CD4-positive, alpha-beta T cell treated with Interleukin-10 for 1 hour (primary cell): ENCODE results near the gene CDH22.

Experiments
- DNase-seq: peaks from one replicate; pipeline ENCODE4 v3.0.0-alpha.2; 2020

CDH22 gene, protein sequence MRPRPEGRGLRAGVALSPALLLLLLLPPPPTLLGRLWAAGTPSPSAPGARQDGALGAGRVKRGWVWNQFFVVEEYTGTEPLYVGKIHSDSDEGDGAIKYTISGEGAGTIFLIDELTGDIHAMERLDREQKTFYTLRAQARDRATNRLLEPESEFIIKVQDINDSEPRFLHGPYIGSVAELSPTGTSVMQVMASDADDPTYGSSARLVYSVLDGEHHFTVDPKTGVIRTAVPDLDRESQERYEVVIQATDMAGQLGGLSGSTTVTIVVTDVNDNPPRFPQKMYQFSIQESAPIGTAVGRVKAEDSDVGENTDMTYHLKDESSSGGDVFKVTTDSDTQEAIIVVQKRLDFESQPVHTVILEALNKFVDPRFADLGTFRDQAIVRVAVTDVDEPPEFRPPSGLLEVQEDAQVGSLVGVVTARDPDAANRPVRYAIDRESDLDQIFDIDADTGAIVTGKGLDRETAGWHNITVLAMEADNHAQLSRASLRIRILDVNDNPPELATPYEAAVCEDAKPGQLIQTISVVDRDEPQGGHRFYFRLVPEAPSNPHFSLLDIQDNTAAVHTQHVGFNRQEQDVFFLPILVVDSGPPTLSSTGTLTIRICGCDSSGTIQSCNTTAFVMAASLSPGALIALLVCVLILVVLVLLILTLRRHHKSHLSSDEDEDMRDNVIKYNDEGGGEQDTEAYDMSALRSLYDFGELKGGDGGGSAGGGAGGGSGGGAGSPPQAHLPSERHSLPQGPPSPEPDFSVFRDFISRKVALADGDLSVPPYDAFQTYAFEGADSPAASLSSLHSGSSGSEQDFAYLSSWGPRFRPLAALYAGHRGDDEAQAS

DNA sequence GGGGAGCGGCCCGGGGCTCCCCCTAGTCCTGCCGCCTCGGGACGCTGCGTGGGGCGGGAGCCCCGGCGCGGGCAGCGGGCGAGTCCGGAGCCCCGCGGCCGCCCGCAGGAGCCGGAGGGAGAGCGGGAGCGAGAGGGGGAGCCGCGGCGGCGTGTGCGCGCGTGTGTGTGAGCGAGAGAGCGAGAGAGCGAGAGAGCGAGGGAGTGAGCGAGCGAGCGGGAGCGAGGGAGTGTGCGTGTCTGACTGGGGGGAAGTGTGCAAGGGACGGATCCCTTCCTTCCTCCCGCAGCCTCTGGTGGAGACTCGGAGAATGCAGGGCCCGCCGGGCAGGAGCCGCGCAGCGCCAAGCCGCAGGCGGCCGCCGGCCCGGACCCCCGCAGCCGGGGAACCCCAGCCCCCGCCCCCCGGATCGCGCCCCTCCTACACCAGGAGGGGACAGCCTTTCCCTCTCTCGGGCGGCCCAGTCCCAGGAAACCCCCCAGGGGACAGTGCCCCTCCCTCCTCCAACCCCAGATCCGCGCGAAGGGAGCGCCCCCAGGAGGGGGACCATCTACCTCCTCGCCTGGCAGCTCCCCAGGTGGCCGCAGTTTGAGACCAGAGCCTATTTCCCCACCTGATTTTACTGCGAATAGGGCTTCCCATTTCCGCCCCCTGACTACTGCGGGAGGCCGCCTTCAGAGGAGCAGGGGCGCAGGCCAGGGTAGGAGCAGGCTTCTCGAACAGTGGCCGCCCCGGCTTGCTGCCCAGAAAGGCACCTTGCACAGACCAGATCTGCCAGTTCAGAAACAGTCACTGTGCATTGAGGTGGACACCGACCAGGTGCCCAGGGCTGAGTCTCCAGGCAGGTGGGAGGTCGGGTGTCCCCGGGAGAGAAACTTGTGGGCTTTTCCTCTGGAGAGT lies at the start of gene CDH22:
Gene CDH22 (minus strand): TSS at position 241 of the 900 bp plus-strand sequence. CDS start 57,204 bp downstream, outside the sequence.
- DNase-seq = peak; percentile 39

DNA sequence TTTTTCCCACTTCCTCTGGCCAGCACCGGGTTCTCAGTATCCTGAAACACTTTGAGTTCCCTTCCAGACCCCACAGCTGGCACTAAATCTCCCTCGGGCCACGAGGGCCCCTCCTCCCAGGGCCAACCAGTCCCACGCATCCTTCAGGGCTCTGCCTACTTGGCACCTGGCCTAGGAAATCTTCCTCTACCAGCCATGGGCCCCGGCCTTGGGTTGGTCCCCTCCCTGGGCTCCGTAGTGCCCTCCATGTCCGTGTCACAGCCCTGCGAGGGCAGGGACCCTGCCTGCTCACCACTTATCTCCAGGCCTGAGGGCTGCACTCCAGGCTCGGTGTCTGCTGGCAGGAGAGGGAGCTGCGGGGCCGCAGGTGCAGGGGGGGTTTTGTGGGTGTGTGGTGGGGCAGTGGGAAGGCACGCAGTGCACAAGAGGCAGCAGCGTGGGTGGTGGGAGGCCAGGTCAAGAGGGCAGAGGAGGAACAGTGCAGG lies 48.8 kb upstream of the CDH22 start:
- no peak for DNase-seq

DNA sequence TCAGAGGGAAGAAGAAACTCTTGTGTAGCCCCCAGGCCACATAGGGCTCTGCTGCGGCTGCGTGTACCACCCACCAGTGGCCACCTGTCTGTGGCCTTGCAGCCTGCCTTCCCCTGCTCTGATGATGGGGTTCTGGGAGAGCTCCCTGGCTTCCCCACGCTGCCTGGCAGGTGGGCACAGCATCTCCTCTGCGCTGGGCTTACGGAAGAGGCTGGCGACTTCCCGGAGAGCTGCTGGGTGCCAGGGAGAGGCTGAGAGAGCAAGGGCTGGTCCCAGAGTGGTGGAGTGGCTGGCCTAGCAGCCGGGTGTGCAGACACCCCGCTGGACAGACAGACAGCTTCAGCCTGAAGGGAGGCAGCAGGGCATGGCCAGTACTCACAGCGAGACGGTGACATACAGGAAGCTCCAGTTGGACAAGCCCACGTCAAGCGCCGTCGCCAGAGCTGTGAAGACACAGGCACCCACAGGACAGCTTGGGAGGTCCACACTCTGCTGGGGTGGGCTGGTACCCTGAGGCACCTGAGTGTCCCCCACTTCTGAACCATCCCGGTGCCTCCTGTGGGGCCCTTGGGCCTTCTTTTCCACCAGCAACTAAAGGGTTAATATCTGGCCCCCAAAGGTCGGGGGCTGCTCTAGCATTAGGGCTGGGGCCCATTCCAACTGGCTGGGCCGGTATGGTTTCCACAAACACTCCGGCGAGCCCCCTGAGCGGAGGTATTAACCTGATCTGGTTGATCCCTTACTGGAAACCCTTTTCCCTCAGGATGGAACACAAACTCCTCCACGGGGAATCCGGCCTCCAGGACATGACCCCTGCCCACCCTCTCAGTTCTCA lies 48.1 kb upstream of the CDH22 start:
- DNase-seq = no peak

DNA sequence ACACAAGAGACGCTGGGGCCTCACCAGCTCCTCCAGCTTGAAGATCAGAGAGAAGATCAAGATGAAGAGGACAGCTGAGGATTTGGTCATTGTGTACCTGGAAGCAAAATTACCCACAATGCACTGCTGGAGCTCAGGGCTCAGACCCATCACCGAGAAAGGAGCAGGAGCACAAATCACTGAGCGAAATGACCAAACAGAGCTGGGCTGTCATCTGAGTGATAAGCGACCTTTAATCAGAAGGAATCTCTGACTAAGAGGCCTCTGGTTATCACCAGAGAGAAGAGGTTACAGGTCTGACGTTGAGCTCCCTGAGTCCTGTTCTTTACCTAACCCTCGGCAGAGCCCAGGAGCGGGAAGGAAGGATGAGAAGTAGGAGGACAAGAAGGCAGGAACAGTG lies 47.5 kb upstream of the CDH22 start:
- no peak for DNase-seq

DNA sequence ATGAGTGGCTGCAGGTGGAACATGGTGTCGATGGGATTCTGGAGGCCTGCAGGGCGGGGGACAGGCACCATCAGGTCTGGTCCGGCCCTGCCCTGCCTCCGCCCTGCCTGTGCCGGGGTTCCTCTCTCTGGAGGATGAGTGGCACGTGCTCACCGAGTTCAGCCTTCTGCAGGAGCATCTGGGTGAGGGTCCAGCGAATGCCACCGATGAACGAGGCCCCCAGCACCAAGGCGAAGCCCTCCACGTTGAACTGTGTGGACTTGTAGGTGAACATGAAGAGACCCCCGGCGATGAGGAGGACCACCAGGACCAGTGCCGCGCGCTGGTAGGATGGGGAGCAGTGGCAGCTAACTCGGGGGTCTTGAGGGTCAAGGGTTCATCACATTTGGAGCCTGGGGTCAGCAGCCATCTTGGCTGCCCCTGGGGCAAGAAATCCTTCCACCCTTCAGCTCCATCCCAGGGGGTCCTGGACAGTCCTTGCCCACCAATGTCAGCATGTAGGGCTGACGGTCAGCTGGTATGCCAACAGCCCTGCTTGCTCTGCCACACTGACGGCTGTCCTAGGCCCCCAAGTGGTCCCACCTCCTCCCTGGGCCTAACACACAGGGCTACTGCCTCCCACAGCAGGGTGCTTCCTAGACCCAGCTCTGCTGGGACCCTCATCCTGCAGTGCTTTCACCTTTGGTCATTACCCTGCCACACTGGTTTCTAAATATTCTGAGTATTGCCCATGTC lies 46.8 kb upstream of the CDH22 start:
- no peak for DNase-seq

DNA sequence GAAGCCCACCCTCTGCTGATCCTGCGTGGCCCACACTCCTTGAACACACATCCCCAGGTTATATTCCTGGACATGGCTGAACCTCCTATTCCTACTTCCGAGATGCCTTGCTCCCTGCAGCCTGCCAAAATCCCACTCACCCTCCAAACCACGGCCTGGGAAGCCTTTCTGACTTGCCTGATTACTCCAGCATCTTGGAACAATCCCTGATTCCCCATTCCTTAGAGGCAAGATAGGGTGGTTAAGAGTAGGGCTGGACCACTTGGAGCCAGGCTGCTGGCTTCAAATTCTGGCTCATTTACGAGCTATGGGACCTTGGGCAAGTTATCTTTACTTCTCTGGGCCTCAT lies 45.9 kb upstream of the CDH22 start:
- no peak for DNase-seq

DNA sequence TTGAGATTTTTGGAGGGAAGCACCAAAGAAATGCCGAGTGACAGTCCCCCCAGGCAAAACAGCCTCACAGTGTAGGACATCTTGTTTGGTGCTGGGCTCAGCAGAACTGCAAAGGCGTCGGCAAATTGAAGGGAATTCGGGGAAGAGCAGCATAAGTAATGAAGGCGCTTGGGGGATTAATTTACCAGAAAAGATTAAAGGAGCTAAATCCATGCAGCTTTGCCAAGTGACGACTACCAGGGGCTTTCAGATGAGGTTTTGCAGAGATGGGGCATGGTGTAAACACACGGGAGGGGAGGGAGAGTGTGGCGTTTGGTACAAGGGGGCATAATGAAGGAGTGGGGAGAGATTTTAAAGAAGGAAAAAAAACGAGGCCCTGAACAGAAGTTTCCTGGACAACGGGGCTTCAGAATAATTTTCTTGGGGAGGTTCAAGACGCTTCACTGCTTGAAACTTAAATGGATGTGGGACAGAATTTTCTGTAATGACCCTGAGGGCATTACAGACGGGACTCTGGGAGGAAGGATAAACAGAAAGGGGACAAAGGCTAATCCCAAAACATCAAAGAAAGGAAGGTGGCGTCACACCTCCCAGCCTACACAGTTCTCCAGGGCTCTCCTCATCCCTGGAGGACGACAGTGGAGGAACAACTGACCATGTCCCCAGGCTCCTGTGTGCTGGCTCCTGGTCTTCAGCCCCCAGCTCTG lies 45.4 kb upstream of the CDH22 start:
- DNase-seq = no peak

DNA sequence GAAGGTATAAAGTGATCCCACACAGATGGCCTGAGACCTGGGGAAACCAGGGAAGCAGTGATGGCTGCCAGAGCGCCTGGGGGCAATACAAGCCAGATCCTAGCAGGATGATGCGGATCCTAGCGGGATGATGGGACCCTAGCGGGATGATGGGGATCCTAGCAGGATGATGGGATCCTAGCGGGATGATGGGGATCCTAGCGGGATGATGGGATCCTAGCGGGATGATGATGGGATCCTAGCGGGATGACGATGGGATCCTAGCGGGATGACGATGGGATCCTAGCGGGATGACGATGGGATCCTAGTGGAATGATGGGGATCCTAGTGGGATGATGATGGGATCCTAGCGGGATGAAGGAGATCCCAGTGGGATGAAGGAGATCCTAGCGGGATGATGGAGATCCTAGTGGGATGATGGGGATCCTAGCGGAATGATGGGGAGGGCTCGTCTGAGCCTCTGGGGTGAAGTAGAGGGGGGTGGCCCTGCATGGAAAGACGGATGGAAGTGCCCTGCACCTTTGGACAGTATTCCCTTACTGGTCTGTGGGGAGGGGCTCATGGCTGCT lies 44.2 kb upstream of the CDH22 start:
- no peak for DNase-seq

DNA sequence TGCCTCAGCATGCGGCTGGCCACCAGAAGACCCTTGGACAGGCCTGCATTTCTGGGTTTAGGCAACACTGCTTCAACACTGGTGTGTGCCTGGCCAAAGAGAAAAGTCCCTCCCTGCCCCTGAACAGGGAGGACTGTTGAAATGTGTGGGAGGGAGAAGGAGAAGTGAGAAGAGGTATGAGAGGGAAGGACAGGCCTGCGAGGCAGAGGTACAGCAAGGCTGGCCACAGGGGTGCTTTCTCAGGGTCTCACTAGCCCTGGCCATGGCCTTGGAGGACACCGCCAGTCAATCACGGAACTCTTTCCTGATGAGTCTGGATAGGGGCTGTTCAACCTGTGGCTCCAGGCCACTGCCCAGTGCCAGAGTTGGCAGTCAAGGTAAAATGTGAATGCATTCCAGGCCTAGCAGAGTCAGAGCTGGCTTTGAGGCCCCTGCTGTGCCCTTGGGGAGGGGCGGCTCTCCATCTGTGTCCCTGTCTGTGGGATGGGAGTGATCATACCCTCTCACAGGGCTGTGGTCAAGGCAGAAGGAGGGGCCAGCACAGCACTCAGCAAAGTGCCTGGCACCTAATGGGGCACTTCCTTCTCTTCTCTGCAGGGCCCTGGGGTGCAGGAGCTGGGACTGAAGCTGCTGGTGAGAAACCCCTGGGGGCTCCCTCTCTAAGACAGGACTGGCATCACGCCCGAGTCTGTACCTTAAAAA lies 43.2 kb upstream of the CDH22 start:
- DNase-seq = no peak

DNA sequence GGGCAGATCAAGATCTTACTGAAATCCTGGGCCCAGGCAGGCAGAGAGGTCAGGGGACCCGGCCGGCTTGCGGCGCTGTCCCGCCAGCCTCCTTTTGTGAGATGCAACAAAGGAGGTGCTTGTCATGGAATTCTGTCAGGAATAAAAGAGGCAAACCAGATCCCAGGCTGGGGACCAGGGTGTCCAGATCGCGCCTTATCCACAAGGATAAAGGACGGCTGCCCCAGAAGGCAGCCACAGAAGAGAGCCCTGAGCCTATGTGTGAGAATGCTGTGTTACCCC lies 42.6 kb upstream of the CDH22 start:
- no peak for DNase-seq

DNA sequence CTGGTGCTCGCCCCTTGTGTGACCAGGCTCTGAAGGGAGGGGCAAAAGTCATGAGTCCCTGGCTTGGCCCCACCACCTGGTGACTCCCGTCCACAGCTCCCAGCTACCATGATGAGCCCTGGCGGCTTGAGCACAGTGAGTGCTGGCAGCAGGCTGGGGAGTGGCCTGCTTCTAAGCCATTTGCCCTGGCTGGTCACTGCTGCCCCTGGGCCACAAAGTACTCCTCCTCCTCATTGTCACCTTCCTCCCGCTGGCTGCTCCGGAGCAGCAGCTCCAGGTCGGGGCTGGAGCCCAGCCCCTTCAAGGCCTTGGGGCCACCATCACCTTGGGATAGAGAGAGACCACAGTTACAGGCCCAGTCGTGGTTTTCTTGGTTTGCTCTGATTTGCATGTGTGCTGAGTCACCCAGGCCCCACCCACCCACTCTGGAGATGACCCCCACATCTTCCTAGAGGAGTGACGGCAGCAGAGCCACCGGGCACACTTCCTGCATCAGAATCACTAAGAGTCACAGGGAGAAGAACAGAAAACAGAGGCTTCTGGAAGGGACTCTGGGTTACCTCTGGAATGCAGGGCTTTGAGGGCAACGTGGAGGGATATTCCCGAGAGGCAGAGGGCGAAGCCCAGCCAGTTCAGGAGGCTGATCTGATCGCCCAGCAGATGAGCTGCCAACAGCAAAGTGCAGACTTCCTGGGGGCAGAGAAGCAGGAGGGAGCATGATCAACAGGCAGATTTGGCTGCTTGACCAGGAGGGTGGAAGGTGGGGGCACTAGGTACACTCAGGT lies 42.1 kb upstream of the CDH22 start:
- no peak for DNase-seq

DNA sequence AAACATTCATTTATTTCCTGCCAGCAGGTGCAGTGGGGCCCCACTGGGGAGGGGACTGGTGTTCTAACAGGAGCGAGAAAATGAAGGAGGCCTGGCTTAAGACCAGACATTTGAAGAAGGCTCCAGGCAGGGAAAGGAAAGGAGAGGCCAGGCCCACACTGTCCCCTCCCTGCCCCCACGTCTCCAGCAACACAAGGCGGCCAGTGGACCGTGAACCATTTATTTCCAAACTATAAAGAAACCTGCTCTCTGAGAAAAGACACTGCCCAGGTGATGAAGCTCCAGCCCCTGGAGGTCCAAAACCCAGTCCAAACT lies 41.4 kb upstream of the CDH22 start:
- DNase-seq = no peak

DNA sequence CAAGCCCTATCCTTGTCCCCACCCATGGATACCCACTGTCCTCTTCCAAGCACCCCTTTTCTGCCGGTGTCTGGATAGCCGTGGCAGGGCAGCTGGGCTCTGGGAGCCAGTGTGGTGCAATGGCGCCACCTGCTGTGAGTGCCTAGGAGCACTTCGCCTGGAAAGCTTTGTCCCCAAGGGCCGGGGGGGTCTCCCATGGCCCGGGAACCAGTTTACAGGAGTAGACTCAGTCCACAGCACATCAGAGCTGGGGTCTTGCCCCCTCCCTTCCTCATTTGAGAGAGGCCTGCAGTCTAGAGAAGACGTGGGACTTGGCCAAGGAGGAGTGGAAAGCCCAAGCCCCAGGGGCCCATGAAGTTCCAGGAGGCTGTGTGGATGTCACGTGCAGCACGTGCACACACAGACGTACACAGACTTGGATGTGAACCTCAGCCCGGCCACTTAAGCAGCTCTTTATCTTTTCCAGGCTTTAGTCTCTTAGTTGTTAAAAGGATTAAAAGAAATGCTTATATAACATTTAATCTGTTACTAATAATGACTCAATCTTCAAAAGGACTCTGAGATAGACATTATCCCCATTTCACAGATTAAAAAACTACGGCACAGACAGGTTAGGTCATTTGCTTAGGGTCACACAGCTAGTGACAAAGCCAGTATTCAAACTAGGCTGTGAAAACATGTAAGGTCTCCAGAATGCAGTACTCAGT lies 40.9 kb upstream of the CDH22 start:
- peak; percentile 51 for DNase-seq

DNA sequence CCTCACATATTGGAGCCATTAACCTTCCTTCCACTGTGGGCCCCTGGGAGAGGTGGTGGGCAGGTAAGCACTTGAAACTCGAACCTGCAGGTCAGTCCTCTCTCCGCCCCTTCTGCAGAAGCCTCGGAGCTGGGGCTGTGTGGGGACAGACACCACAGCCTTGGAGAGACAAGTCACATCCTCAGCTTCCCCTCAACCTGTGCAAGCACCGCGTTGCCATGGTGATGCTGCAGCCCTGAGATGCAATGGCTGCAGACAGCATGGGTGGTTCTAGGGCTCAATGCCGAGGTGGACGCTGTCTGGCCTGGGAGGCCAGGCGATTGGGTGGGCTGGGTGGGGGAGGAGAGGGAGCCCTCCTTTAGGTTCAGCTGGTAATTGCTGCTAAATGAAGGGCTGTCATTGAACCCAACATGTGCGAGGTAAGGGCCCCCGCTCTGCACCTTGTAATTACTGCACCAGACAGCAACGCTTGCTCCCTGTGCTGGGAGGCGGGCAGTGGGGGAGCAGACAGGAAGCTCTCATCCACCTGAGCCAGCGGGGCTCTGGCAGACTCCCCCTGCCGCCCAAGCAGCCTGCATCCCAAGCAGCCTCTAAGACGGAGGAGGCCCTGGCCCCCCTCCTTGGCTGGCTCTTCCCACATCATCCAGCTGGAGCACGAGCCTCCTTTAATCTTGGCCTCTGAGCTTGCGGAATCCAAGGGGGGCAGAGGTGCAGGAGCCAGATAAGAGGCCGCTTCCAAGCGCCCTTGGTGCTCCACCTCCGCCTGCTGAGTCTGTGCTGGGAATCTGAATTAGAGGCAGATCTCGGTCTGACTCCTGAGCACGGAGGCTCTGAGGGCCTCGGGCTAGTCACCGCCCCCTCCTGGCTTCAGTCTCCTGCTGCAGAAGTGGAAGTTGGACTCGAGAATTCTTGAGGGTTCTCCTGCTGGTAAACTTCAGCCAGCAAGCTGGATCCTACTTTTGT lies 39.8 kb upstream of the CDH22 start:
- no peak for DNase-seq

DNA sequence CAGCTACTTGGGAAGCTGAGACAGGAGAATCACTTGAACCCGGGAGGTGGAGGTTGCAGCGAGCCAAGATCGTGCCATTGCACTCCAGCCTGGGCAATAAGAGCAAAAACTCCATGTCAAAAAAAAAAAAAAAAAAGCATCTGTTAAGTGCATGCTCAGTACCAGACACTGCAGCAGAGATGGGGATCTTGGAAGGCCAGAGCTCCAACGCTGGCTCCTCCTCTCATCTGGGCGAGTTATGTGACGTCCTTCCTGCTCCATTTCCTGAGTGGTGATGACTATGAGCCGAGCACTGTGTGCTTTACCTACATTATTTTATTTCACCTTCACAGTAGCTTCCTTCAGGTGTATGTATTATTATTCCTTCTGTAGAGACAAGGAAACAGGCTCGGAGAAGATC lies 38.5 kb upstream of the CDH22 start:
- no peak for DNase-seq

DNA sequence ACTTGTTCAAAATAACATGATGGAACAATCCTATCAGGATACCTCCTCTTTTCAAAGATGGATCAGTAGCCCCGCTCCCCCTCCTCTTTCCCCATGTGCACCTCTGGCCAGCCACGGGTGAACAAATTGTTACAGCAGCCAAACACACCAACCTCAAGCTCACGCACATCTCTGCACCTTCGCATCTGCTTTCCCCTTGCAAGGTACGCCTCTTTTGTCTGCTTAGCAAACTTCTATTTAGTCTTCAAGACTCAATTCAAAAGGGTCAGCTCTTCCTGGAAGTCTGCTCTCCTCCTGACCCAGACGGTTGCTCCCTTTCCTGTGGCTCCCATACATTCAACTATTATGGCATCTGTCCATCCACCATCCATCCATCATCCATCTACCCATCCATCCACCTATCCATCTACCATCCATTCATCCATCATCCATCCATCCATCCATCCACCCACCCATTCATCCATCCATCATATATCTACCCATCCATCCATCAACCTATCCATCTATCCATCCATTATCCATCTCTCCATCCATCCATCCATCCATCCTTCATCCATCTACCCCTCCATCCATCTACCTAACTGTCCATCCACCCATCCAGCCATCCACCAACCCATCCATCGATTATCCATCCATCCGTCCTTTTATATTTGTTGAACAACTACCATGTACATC lies 36.3 kb upstream of the CDH22 start:
- no peak for DNase-seq

DNA sequence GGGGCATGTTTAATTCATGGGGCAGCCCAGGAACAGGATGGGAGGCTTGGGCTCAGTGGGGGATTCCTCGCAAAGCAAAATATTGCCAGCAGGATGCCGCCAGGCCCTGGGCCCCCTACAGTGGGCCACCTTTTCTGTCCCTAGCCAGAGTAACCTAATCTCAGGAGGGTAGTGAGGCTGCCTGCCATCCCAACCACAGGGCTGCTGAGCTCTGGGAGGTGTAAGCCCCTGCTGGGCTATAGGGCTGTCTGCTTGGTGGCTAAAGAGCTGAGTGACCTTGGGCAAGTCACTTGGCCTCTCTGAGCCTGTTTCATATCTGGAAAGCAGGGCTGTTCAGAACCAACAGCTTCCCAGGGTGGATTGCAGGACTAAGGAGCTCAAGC lies 35.7 kb upstream of the CDH22 start:
- DNase-seq = no peak
